Right atrium auricular region (tissue), 2 donors: ENCODE data around the gene GLIS2. TPM values are rescaled to one million over a fixed set of nuclear protein-coding genes. Genes with fewer than 3 reads are reported as not detected.
A peak's percentile ranks its signal among the peaks of the same experiment; 100 is the strongest.

Experiments used
- DNase-seq: peaks from one replicate; pipeline ENCODE4 v3.0.0-alpha.2; 2019; ENCODE audit warnings: low spot score
- H3K27ac ChIP-seq, 2 donors: fragments of 200-600 bp; sonication (generic); 1 replicate in 1 of 2; 2 replicates in 1 of 2; pipeline ENCODE4 v1.5.1; 2016 to 2019
- H3K27me3 ChIP-seq, 2 donors: fragments of 200-600 bp; sonication (generic); one replicate each; pipeline versions ENCODE4 v1.5.1 to v1.6.0; 2017 to 2019
- H3K36me3 ChIP-seq: fragments of 200-600 bp; sonication (generic); one replicate; pipeline ENCODE4 v1.5.1; 2016
- H3K4me1 ChIP-seq, 2 donors: fragments of 200-600 bp; sonication (generic); one replicate each; pipeline versions ENCODE4 v1.5.1 to v1.6.0; 2017 to 2019
- H3K4me3 ChIP-seq, 2 donors: fragments of 200-600 bp; sonication (generic); 1 replicate in 1 of 2; 2 replicates in 1 of 2; pipeline ENCODE4 v1.5.1; 2017 to 2019; ENCODE audit warnings: mild to moderate bottlenecking in 1 of 2, moderate library complexity in 1 of 2
- H3K9me3 ChIP-seq, 2 donors: fragments of 200-600 bp; sonication (generic); one replicate each; pipeline ENCODE4 v1.5.1; 2019
- CTCF ChIP-seq, 2 donors: fragments of 200-600 bp; sonication (generic); IDR thresholded peaks; one replicate each; pipeline ENCODE4 v1.5.1; 2019; ENCODE audit warnings: antibody characterized with exemption in 2 of 2
- total RNA-seq, 2 donors: library from RNA; depleted of rRNA; stranded (reverse); fragments of >200 nt; gene quantifications; one replicate each; pipeline ENCODE4 v1.1.0, GENCODE V29; 2016

GLIS2 gene
- total RNA-seq, 2 donors from 2014 or later, result 10.3 to 16.0 TPM

- no peak for DNase-seq
- peaks cover 0 to 38% of the 10 kb centered on the region in 2 donors for H3K4me1 ChIP-seq
- H3K27me3 ChIP-seq, result no peaks in the 10 kb centered on the region
- no peak overlapping the region for H3K4me3 ChIP-seq
- TF ChIP-seq CTCF (IDR thresholded peaks at IDR 0.05), result no peak
- H3K9me3 ChIP-seq, result no peaks in the 10 kb centered on the region
- H3K27ac ChIP-seq, result no peak overlapping the region
- no peaks in the 10 kb centered on the region for H3K36me3 ChIP-seq
These were observed 24.2 kb upstream of the GLIS2 start for GRCh38 chr16:4291699-4292098.

GRCh38 chr16:4293181-4293716 is 22.6 kb upstream of the GLIS2 start:
- no peak for DNase-seq
- no peaks in the 10 kb centered on the region for H3K27me3 ChIP-seq
- H3K4me1 ChIP-seq, result peaks cover 0 to 37% of the 10 kb centered on the region in 2 donors
- H3K27ac ChIP-seq, result peak overlapping the region; percentile 53 to 54
- no peaks in the 10 kb centered on the region for H3K36me3 ChIP-seq
- H3K9me3 ChIP-seq, result no peaks in the 10 kb centered on the region
- no peak for TF ChIP-seq CTCF (IDR thresholded peaks at IDR 0.05)
- H3K4me3 ChIP-seq, result no peak overlapping the region

GRCh38 chr16:4293822-4294457 is 21.9 kb upstream of the GLIS2 start:
- DNase-seq, result peak; percentile 67
- peaks cover 0 to 37% of the 10 kb centered on the region in 2 donors for H3K4me1 ChIP-seq
- no peaks in the 10 kb centered on the region for H3K9me3 ChIP-seq
- H3K4me3 ChIP-seq, result no peak overlapping the region
- no peaks in the 10 kb centered on the region for H3K36me3 ChIP-seq
- H3K27ac ChIP-seq, result peak overlapping the region; percentile 53 to 54
- no peak for TF ChIP-seq CTCF (IDR thresholded peaks at IDR 0.05)
- no peaks in the 10 kb centered on the region for H3K27me3 ChIP-seq

GRCh38 chr16:4295581-4295980 is 20.3 kb upstream of the GLIS2 start:
- Histone ChIP-seq H3K4me1 (peaks cover 0 to 42% of the 10 kb centered on the region in 2 donors), H3K4me3 (no peak overlapping the region), H3K27ac (no peak overlapping the region), H3K27me3 (no peaks in the 10 kb centered on the region), H3K9me3 (no peaks in the 10 kb centered on the region), H3K36me3 (no peaks in the 10 kb centered on the region)
- no peak for DNase-seq
- TF ChIP-seq CTCF (IDR thresholded peaks at IDR 0.05), result no peak

- no peaks in the 10 kb centered on the region for H3K27me3 ChIP-seq
- TF ChIP-seq CTCF (IDR thresholded peaks at IDR 0.05), result no peak
- DNase-seq, result no peak
- H3K4me1 ChIP-seq, result peaks cover 0 to 35% of the 10 kb centered on the region in 2 donors
- no peak overlapping the region for H3K4me3 ChIP-seq
- no peaks in the 10 kb centered on the region for H3K36me3 ChIP-seq
- no peaks in the 10 kb centered on the region for H3K9me3 ChIP-seq
- H3K27ac ChIP-seq, result no peak overlapping the region
These were observed 18.4 kb upstream of the GLIS2 start for GRCh38 chr16:4297480-4297879.
